ENCODE results near the gene LGALS14.

GRCh38 chr19:39735688-39736087, 31.4 kb downstream of the LGALS14 start:
- TF ChIP-seq GATA2 (IDR thresholded peaks at IDR 0.05; ENCODE audit: low read depth, low read length) (no peak), GATA3 (IDR thresholded peaks at IDR 0.05; ENCODE audit: low read depth, low read length) (no peak)
